Measurements from ENCODE around the gene CDH12. TPM values are rescaled to one million over a fixed set of nuclear protein-coding genes. Genes with fewer than 3 reads are reported as not detected.

Gene CDH12
- polyA plus RNA-seq, 4 donors, result 2.6 TPM; not detected in 3

GRCh38 chr5:22665801-22666200, 187.3 kb downstream of the CDH12 start:
- Histone ChIP-seq H3K4me1 (ENCODE audit: control insufficient read depth in 3 of 3, insufficient read depth in 2 of 3, low read depth in 1 of 3, low read length in 2 of 3) (no peaks in the 10 kb centered on the region), H3K4me3 (ENCODE audit: low read depth in 1 of 3, low read length in 3 of 3) (no peak overlapping the region), H3K27ac (ENCODE audit: low read depth in 1 of 3, low read length in 2 of 3) (no peak overlapping the region), H3K27me3 (ENCODE audit: control insufficient read depth in 3 of 3, insufficient read depth in 3 of 3, low read length in 3 of 3) (no peaks in the 10 kb centered on the region), H3K9me3 (ENCODE audit: control insufficient read depth in 2 of 2, insufficient read depth in 1 of 2, low read depth in 1 of 2, low read length in 1 of 2) (no peaks in the 10 kb centered on the region), H3K36me3 (ENCODE audit: control insufficient read depth in 3 of 3, insufficient read depth in 2 of 3, low read depth in 1 of 3, low read length in 3 of 3) (no peaks in the 10 kb centered on the region)
- WGBS, 3 donors, result 84 to 93% (median 91%) methylated on average over 2 of the region's 2 CpGs
- no peak for FAIRE-seq
- no peak for DNase-seq

- Histone ChIP-seq H3K9me3 (ENCODE audit: control insufficient read depth in 2 of 2, insufficient read depth in 1 of 2, low read depth in 1 of 2, low read length in 1 of 2) (no peaks in the 10 kb centered on the region), H3K27me3 (ENCODE audit: control insufficient read depth in 3 of 3, insufficient read depth in 3 of 3, low read length in 3 of 3) (no peaks in the 10 kb centered on the region), H3K36me3 (ENCODE audit: control insufficient read depth in 3 of 3, insufficient read depth in 2 of 3, low read depth in 1 of 3, low read length in 3 of 3) (no peaks in the 10 kb centered on the region), H3K4me3 (ENCODE audit: low read depth in 1 of 3, low read length in 3 of 3) (no peak overlapping the region), H3K4me1 (ENCODE audit: control insufficient read depth in 3 of 3, insufficient read depth in 2 of 3, low read depth in 1 of 3, low read length in 2 of 3) (no peaks in the 10 kb centered on the region), H3K27ac (ENCODE audit: low read depth in 1 of 3, low read length in 2 of 3) (no peak overlapping the region)
- 27 to 40% (median 28%) methylated on average over 2 of the region's 2 CpGs for WGBS, 3 donors
- no peak for FAIRE-seq
- DNase-seq, result no peak
These were observed 190.0 kb downstream of the CDH12 start for GRCh38 chr5:22663134-22663533.

GRCh38 chr5:22662391-22662790, 190.8 kb downstream of the CDH12 start:
- H3K36me3 ChIP-seq (ENCODE audit: control insufficient read depth in 3 of 3, insufficient read depth in 2 of 3, low read depth in 1 of 3, low read length in 3 of 3), result no peaks in the 10 kb centered on the region
- H3K27ac ChIP-seq (ENCODE audit: low read depth in 1 of 3, low read length in 2 of 3), result no peak overlapping the region
- no peaks in the 10 kb centered on the region for H3K27me3 ChIP-seq (ENCODE audit: control insufficient read depth in 3 of 3, insufficient read depth in 3 of 3, low read length in 3 of 3)
- 34 to 47% (median 43%) methylated on average over 3 of the region's 3 CpGs for WGBS, 3 donors
- H3K9me3 ChIP-seq (ENCODE audit: control insufficient read depth in 2 of 2, insufficient read depth in 1 of 2, low read depth in 1 of 2, low read length in 1 of 2), result no peaks in the 10 kb centered on the region
- no peak overlapping the region for H3K4me3 ChIP-seq (ENCODE audit: low read depth in 1 of 3, low read length in 3 of 3)
- FAIRE-seq (no peak), DNase-seq (no peak)
- no peaks in the 10 kb centered on the region for H3K4me1 ChIP-seq (ENCODE audit: control insufficient read depth in 3 of 3, insufficient read depth in 2 of 3, low read depth in 1 of 3, low read length in 2 of 3)

GRCh38 chr5:22651355-22651754, 201.8 kb downstream of the CDH12 start:
- Histone ChIP-seq H3K4me3 (ENCODE audit: low read depth in 1 of 3, low read length in 3 of 3) (no peak overlapping the region), H3K27ac (ENCODE audit: low read depth in 1 of 3, low read length in 2 of 3) (no peak overlapping the region), H3K4me1 (ENCODE audit: control insufficient read depth in 3 of 3, insufficient read depth in 2 of 3, low read depth in 1 of 3, low read length in 2 of 3) (no peaks in the 10 kb centered on the region), H3K36me3 (ENCODE audit: control insufficient read depth in 3 of 3, insufficient read depth in 2 of 3, low read depth in 1 of 3, low read length in 3 of 3) (no peaks in the 10 kb centered on the region), H3K9me3 (ENCODE audit: control insufficient read depth in 2 of 2, insufficient read depth in 1 of 2, low read depth in 1 of 2, low read length in 1 of 2) (no peaks in the 10 kb centered on the region), H3K27me3 (ENCODE audit: control insufficient read depth in 3 of 3, insufficient read depth in 3 of 3, low read length in 3 of 3) (no peaks in the 10 kb centered on the region)
- FAIRE-seq, result no peak
- DNase-seq, result no peak

GRCh38 chr5:22650511-22650910, 202.6 kb downstream of the CDH12 start:
- Histone ChIP-seq H3K36me3 (ENCODE audit: control insufficient read depth in 3 of 3, insufficient read depth in 2 of 3, low read depth in 1 of 3, low read length in 3 of 3) (no peaks in the 10 kb centered on the region), H3K4me3 (ENCODE audit: low read depth in 1 of 3, low read length in 3 of 3) (no peak overlapping the region), H3K27me3 (ENCODE audit: control insufficient read depth in 3 of 3, insufficient read depth in 3 of 3, low read length in 3 of 3) (no peaks in the 10 kb centered on the region), H3K4me1 (ENCODE audit: control insufficient read depth in 3 of 3, insufficient read depth in 2 of 3, low read depth in 1 of 3, low read length in 2 of 3) (no peaks in the 10 kb centered on the region), H3K27ac (ENCODE audit: low read depth in 1 of 3, low read length in 2 of 3) (no peak overlapping the region), H3K9me3 (ENCODE audit: control insufficient read depth in 2 of 2, insufficient read depth in 1 of 2, low read depth in 1 of 2, low read length in 1 of 2) (no peaks in the 10 kb centered on the region)
- DNase-seq (no peak), FAIRE-seq (no peak)
- WGBS, 3 donors, result 30 to 45% (median 32%) methylated on average over 2 of the region's 2 CpGs

- FAIRE-seq (no peak), DNase-seq (peak in 1 of 2 donors; percentile 83)
- H3K27me3 ChIP-seq (ENCODE audit: control insufficient read depth in 3 of 3, insufficient read depth in 3 of 3, low read length in 3 of 3), result no peaks in the 10 kb centered on the region
- 13 to 48% (median 21%) methylated on average over 1 of the region's 1 CpG for WGBS, 3 donors
- H3K9me3 ChIP-seq (ENCODE audit: control insufficient read depth in 2 of 2, insufficient read depth in 1 of 2, low read depth in 1 of 2, low read length in 1 of 2), result no peaks in the 10 kb centered on the region
- H3K36me3 ChIP-seq (ENCODE audit: control insufficient read depth in 3 of 3, insufficient read depth in 2 of 3, low read depth in 1 of 3, low read length in 3 of 3), result no peaks in the 10 kb centered on the region
- peak overlapping the region in 2 of 3 donors; percentile 20 to 58 for H3K27ac ChIP-seq (ENCODE audit: low read depth in 1 of 3, low read length in 2 of 3)
- no peak overlapping the region for H3K4me3 ChIP-seq (ENCODE audit: low read depth in 1 of 3, low read length in 3 of 3)
- no peaks in the 10 kb centered on the region for H3K4me1 ChIP-seq (ENCODE audit: control insufficient read depth in 3 of 3, insufficient read depth in 2 of 3, low read depth in 1 of 3, low read length in 2 of 3)
These were observed 204.1 kb downstream of the CDH12 start for GRCh38 chr5:22649074-22649473.

GRCh38 chr5:22644859-22645258, 208.3 kb downstream of the CDH12 start:
- Histone ChIP-seq H3K27me3 (ENCODE audit: control insufficient read depth in 3 of 3, insufficient read depth in 3 of 3, low read length in 3 of 3) (no peaks in the 10 kb centered on the region), H3K27ac (ENCODE audit: low read depth in 1 of 3, low read length in 2 of 3) (no peak overlapping the region), H3K4me3 (ENCODE audit: low read depth in 1 of 3, low read length in 3 of 3) (no peak overlapping the region), H3K9me3 (ENCODE audit: control insufficient read depth in 2 of 2, insufficient read depth in 1 of 2, low read depth in 1 of 2, low read length in 1 of 2) (no peaks in the 10 kb centered on the region), H3K4me1 (ENCODE audit: control insufficient read depth in 3 of 3, insufficient read depth in 2 of 3, low read depth in 1 of 3, low read length in 2 of 3) (no peaks in the 10 kb centered on the region), H3K36me3 (ENCODE audit: control insufficient read depth in 3 of 3, insufficient read depth in 2 of 3, low read depth in 1 of 3, low read length in 3 of 3) (no peaks in the 10 kb centered on the region)
- FAIRE-seq (no peak), DNase-seq (no peak)
- WGBS, 3 donors, result 55 to 71% (median 60%) methylated on average over 1 of the region's 1 CpG

- no peak for DNase-seq
- Histone ChIP-seq H3K36me3 (ENCODE audit: control insufficient read depth in 3 of 3, insufficient read depth in 2 of 3, low read depth in 1 of 3, low read length in 3 of 3) (no peaks in the 10 kb centered on the region), H3K4me3 (ENCODE audit: low read depth in 1 of 3, low read length in 3 of 3) (no peak overlapping the region), H3K9me3 (ENCODE audit: control insufficient read depth in 2 of 2, insufficient read depth in 1 of 2, low read depth in 1 of 2, low read length in 1 of 2) (no peaks in the 10 kb centered on the region), H3K27me3 (ENCODE audit: control insufficient read depth in 3 of 3, insufficient read depth in 3 of 3, low read length in 3 of 3) (no peaks in the 10 kb centered on the region), H3K4me1 (ENCODE audit: control insufficient read depth in 3 of 3, insufficient read depth in 2 of 3, low read depth in 1 of 3, low read length in 2 of 3) (no peaks in the 10 kb centered on the region), H3K27ac (ENCODE audit: low read depth in 1 of 3, low read length in 2 of 3) (no peak overlapping the region)
- FAIRE-seq, result no peak
- WGBS, 3 donors, result 68 to 89% (median 83%) methylated on average over 2 of the region's 2 CpGs
These were observed 209.8 kb downstream of the CDH12 start for GRCh38 chr5:22643356-22643755.

- Histone ChIP-seq H3K27ac (ENCODE audit: low read depth in 1 of 3, low read length in 2 of 3) (no peak overlapping the region), H3K4me1 (ENCODE audit: control insufficient read depth in 3 of 3, insufficient read depth in 2 of 3, low read depth in 1 of 3, low read length in 2 of 3) (no peaks in the 10 kb centered on the region), H3K9me3 (ENCODE audit: control insufficient read depth in 2 of 2, insufficient read depth in 1 of 2, low read depth in 1 of 2, low read length in 1 of 2) (no peaks in the 10 kb centered on the region), H3K4me3 (ENCODE audit: low read depth in 1 of 3, low read length in 3 of 3) (no peak overlapping the region), H3K27me3 (ENCODE audit: control insufficient read depth in 3 of 3, insufficient read depth in 3 of 3, low read length in 3 of 3) (no peaks in the 10 kb centered on the region), H3K36me3 (ENCODE audit: control insufficient read depth in 3 of 3, insufficient read depth in 2 of 3, low read depth in 1 of 3, low read length in 3 of 3) (no peaks in the 10 kb centered on the region)
- 69 to 78% (median 72%) methylated on average over 3 of the region's 3 CpGs for WGBS, 3 donors
- no peak for FAIRE-seq
- no peak for DNase-seq
These were observed 221.5 kb downstream of the CDH12 start for GRCh38 chr5:22631683-22632082.

Data from small intestine (tissue), 7 donors.